GM18907 (cell line): ENCODE data around the gene FHIP1A.

Experiments used
- ATAC-seq: cut with Tn5 transposase; IDR thresholded peaks from one replicate; pipeline ENCODE4 v1.9.1; 2021; ENCODE audit warnings: mild to moderate bottlenecking, moderate library complexity; ENCODE audit not compliant: unreplicated experiment

The FHIP1A gene

DNA sequence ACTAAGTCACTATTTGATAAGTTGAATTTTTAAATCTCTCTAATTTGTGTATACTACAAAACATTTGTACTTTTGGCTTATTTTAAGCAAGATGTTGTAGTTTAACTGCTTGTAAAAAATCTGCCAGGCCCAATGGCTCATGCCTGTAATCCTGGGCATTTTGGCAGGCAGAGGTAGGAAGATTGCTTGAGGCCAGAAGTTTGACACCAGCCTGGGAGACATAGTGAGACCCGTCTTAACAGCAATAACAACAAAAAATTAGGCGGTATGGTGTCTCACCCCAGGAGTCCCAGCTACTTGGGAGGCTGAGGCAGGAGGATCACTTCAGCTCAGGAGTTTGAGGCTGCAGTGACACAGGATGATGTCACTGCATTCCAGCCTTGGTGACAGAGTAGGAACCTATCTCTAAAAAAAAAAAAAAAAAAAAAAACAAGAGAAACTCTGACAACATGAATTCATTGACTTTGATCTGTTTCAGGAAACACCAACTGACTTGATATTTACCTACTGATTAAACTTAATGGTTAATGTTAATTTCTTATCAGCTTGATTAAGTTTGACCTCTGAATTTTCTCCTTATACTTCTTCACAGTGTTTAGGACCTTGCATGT, 8.9 kb downstream of the FHIP1A start:
- no peak for ATAC-seq

- no peak for ATAC-seq
Observed at GRCh38 chr4:151418385-151418784, 9.4 kb downstream of the FHIP1A start.

DNA sequence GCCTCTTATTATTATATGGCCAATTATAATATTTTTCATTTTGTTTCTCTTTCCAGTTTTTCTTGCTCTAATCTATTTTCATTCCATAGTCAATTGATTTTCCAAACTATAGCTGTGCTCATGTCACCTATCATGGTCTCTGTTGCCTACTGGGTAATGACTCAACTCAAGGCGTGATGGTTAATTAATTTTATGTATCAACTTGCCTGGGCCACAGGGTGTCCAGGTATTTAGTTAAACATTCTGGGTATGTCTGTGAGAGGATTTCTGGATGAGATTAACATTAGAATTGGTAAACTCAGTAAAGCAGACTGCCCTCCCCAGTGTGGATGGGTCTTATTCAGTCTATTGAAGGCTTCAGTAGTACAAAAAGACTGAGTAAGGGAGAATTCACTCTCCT, 9.9 kb downstream of the FHIP1A start:
- ATAC-seq: no peak

DNA sequence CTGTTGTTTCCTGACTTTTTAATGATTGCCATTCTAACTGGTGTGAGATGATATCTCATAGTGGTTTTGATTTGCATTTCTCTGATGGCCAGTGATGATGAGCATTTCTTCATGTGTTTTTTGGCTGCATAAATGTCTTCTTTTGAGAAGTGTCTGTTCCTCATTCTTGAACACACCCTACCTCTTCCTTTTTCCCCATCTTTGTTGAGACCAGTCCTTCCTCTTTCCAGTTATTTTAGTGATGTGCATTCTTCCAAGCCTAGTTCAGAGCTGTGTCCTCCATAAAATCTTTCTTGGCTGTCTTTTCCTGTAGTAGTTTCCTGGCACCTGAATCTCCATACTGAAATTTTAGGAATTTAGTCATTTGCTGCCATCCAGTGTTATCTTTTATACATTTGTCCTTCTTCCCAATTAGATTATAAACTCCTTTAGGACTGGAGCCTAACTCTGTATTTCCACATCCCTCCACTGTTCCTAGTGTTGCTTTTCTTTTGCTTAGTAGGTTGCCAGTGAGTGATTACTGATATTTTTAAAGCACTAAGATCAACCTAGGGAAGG, 11.4 kb downstream of the FHIP1A start:
- no peak for ATAC-seq

- no peak for ATAC-seq
Observed at GRCh38 chr4:151422854-151423253, 13.9 kb downstream of the FHIP1A start.

DNA sequence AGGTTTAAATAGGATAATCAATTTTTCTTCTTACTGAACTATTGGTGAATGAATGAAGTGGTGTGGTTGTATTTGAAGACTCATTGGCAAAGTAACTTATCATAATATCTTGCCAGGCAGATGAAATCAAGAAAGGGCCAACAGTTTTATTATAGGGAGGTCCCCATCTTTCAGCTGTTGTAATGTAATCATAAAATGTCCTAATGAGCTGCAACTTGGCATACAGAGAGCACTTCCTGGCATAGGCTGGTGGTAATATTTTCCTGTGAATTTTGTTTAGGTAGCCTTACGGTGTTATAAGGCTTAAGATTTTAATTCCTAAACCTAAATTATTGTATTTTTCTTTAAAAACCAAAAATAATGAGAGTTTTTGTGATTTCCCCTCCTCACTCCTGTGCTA, 17.5 kb downstream of the FHIP1A start:
- ATAC-seq: no peak

DNA sequence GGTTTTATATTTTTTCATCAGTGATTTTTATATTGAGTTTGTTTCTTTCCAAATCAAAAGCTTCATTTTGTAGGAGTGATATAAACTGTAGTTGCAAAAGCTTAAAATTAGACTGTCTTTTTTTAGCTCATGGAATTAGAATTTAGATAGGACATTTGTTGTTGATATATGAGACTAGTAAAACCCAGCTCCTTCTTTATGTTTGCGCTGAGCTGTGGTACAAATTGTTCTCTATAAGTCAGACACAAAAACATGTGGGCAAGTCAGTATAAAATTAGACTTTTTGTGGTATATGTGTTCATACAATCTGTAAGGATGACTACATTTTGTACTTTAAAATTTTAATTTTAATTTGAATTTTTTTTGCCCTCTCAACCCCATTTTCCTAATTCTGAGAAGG, 18.3 kb downstream of the FHIP1A start:
- ATAC-seq: no peak

DNA sequence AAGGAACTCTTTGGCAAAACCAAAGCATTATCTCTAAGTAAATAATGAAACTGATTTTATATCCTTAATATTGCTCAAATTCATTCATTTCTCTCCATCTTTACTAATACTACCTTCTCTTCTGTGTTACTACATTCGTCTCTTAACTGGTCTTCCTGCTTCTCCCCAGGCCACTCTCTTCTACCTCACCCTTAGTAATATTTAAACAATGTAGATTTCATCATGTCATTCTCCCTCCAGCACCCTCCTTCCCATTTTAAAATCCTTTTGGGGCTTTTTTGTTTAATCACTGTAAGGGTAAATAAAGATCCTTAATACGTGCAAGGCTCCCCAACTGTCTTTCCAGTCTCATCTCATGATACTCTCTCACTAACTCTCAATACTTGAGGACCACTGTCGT, 19.4 kb downstream of the FHIP1A start:
- ATAC-seq: no peak

- peak; percentile 78 for ATAC-seq
Observed at GRCh38 chr4:151429957-151430570, 21.1 kb downstream of the FHIP1A start.

DNA sequence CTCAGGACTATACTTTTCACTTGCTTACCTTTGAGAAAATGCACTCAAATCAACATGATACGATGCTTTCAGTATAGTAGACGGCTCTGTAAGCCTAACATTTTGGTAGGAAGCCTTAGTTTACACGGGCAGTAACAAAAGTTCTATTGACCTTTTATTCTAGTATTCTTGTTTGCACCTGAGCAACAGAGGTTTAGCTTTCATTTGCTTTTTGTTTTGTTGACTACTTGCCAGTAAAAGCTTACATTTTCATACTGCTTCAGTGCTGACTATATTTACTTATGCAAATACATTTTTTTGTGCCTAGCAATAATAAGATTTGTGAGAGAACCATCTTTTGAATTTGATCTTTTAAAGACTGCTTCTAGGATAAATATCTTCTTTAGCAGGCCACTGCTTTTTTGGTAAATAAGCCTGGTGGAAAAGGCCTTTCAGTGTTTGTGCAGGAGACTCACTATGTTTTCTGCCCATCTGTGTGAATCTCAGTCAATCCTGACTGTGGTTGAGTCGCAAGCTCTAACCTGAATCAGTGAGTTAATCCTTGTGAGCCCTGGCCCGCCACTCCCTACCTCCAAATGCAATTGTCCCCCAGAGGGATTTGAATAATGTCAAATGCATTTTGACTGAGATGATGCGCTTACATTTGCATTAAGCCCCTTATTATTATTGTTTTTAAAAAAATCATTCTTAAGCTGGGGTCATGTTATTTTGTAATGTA, 21.9 kb downstream of the FHIP1A start:
- ATAC-seq: no peak

GRCh38 chr4:151431728-151432127, 22.8 kb downstream of the FHIP1A start:
- ATAC-seq: no peak

DNA sequence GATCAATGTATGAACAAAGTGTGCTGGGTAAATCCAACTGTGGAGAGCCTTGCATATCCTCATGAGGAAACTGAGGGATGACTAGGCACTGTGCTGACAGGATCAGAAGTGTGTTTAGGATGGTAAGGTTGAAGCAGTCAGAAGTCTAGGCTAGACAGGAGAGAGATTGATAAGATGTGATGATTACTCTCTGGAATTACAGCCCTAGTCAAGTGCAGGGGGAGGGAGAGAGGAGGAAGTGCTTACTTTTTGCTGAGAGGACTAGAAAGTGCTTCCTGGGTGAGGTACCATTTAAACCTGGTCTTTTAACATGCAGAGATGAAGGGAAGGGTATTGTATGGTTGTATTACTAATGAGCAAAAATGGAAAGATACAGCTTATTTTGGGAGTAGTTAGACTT, 23.7 kb downstream of the FHIP1A start:
- no peak for ATAC-seq

DNA sequence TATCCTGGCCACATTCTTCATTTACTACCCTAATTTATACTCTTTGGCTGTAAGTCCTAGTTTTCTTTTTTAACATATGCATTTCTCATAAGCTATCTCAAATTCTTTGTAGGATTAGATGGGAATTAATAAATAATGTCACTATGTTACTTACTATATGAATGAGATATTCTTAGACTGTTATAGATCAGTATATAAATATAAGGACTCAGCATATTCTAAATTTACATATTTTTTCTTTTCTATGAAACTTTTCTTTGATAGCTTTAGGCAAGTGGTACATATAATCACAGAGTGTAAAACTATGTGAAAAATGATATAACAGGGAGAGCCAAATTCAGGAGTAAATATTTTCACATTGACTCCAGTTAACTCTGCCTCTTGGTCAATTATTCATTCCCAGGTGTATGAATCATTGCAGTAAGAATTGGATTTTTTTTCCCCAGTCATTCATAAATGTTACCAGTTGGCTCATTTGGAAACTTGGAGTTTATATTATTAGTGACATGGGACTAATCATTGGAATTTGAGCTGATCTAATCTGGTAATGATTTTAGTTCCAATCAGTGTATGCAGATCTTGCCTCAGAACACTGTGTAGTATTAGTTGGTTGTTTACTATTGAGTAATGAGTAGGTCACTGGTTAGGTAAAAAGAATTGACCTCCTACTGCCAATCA, 25.3 kb downstream of the FHIP1A start:
- ATAC-seq: no peak

DNA sequence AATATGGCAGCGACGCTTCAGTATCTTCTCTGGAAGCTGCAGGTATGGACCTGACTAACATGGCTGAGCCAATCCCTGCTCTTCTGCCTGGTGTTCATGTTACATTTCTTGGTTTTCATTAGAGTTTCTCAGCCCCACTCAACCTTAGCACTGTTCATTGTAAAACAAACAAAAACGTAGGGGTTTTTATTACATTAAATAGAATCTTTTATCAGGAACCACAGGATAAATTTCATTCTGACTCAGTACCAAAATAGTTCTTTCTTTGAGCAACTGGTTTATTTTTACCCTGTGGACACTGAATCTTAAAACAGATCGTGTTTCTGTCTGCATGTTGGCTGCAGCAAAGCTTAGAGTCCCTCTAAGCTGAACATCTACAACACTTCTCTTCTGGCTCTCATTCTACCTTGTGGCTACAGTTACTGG, 27.1 kb downstream of the FHIP1A start:
- ATAC-seq: no peak

DNA sequence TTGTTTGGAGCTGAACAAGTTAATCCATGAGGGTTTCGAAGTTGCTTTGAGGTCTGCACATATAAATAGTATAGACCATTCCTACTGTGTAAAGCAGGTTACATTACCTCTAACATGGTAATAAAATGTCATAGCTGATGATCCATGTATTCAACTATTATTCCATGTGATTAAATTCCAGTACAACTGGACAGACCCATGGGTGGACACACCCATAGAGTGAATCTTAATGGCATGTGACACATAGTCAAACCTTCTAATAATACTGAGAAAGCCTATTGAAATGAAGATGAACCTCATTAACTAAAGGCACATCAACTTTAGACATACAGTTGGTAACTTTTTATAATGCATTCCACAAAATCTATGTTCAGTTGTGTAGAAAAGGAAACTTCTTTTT, 28.5 kb downstream of the FHIP1A start:
- no peak for ATAC-seq

- no peak for ATAC-seq
Observed at GRCh38 chr4:151438154-151438553, 29.2 kb downstream of the FHIP1A start.

DNA sequence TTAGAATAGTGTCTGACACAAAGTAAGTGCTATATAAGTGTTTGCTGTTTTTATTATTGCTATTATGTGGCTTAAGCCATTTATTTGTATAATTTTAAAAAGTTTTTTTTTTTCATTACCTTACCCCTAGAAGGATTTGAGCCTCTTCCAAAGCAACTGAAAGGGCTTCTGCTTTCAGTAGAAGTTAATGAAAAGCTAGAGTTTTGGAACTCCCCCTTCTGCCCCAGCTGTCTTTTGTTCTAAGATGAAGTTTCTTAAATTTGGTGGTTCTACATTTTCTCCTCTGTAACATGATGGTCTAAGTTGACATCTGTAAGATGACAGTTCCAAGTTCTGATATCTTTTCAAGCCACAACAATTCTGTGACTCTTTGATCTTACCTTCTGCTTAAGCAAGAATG, 30.3 kb downstream of the FHIP1A start:
- peak; percentile 43 for ATAC-seq

- ATAC-seq: no peak
Observed at GRCh38 chr4:151442002-151442401, 33.0 kb downstream of the FHIP1A start.

GRCh38 chr4:151443247-151443646, 34.3 kb downstream of the FHIP1A start:
- ATAC-seq: no peak

GRCh38 chr4:151443752-151444151, 34.8 kb downstream of the FHIP1A start:
- no peak for ATAC-seq

DNA sequence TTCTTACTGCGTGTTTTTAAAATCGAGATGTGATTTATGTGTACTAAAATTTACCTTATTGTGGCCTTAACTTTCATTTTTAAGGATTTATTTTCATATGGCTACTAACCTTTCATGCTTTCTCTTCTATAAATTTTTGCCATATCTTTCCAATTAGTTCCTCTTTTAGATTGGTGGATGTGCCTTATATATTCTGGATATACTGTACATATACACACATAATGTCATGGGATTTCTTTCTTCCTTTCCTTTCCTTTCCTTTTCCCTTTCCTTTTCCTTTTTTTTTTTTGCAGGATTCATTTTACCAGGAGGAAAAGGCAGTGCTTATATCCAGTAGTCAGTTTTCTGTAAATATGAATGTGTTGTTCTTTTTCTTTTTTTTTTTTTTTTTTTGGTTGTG, 37.2 kb downstream of the FHIP1A start:
- ATAC-seq: no peak

- no peak for ATAC-seq
Observed at GRCh38 chr4:151454513-151454912, 45.5 kb downstream of the FHIP1A start.
